K562 (cell line): Measurements from ENCODE around the gene GSK3B. TPM values are rescaled to one million over a fixed set of nuclear protein-coding genes. Genes with fewer than 3 reads are reported as not detected.

Experiments
- ATAC-seq: fragments of 200-7000 bp; cut with Tn5 transposase; 3 replicates; pipeline ENCODE4 v1.9.1; 2020; ENCODE audit warnings: moderate library complexity
- BruUV-seq: library from RNA; stranded (reverse); fragments of 400-500 nt; replicated peaks from 2 replicates; lab custom pipeline; 2021; lab: Mats Ljungman, UMichigan
- CTCF ChIA-PET: fragments of 300-600 bp; formaldehyde crosslinking; extraction: SDS; loops from one replicate; lab custom pipeline; 2021; ENCODE audit warnings: low intra/inter-chr PET ratio; lab: Yijun Ruan, JAX
- POLR2A ChIA-PET: fragments of 300-600, 350-650 bp; sonication (Branson Sonifier 250); formaldehyde crosslinking; extraction: SDS; loops from one replicate; lab custom pipeline; 2021; ENCODE audit warnings: antibody characterized with exemption, inconsistent platforms; lab: Yijun Ruan, JAX
- DNase-seq, 4 experiments: peaks; one replicate each; pipeline versions ENCODE4 v3.0.0 to v3.0.0-alpha.2; 2011 to 2018; ENCODE audit warnings: low spot score in 3 of 4, mixed read lengths in 3 of 4; ENCODE audit errors: extremely low read depth in 1 of 4
- FAIRE-seq: peaks from 2 replicates; lab custom pipeline; 2011; peaks lifted over from hg19 to GRCh38; lab: Jason Lieb, UNC
- H2AFZ ChIP-seq: 2 replicates; pipeline ENCODE4 v1.6.0; 2011; ENCODE audit warnings: low read depth, low read length, control low read depth, inconsistent platforms
- H3K27ac ChIP-seq: fragments of 200-600 bp; 3 replicates; pipeline ENCODE4 v1.8.0; 2011; ENCODE audit warnings: low read depth, mild to moderate bottlenecking, control low read depth, inconsistent platforms, low read length, moderate library complexity, mixed read lengths; ENCODE audit errors: extremely low read depth
- H3K27me3 ChIP-seq, 2 experiments: fragments of 300-600 bp in 1 of 2; 2 replicates in 1 of 2; 3 replicates in 1 of 2; pipeline versions ENCODE4 v1.6.0 to v1.8.0; 2011; ENCODE audit warnings: inconsistent platforms in 2 of 2, low read length in 2 of 2, mild to moderate bottlenecking in 1 of 2, mixed read lengths in 1 of 2, moderate library complexity in 1 of 2; ENCODE audit not compliant: control insufficient read depth in 2 of 2, insufficient read depth in 2 of 2
- H3K36me3 ChIP-seq: fragments of 300-600 bp; 3 replicates; pipeline ENCODE4 v1.8.0; 2011; ENCODE audit warnings: mild to moderate bottlenecking, low read length, inconsistent platforms; ENCODE audit not compliant: control insufficient read depth, insufficient read depth
- H3K4me1 ChIP-seq, 2 experiments: fragments of 200-600 bp in 1 of 2; replicated peaks in 1 of 2; 2 replicates in 1 of 2; 3 replicates in 1 of 2; pipeline versions ENCODE4 v1.5.1 to v1.8.0; 2011; ENCODE audit warnings: inconsistent platforms in 2 of 2, low read length in 2 of 2, mild to moderate bottlenecking in 1 of 2, mixed read lengths in 1 of 2, moderate library complexity in 1 of 2; ENCODE audit not compliant: control insufficient read depth in 2 of 2, insufficient read depth in 2 of 2
- H3K4me2 ChIP-seq: 2 replicates; pipeline ENCODE4 v1.6.1; 2011; ENCODE audit warnings: low read length, control low read depth, inconsistent platforms, mixed read lengths; ENCODE audit not compliant: insufficient read depth
- H3K4me3 ChIP-seq: fragments of 200-600 bp; sonication (generic), shearing (Covaris generic); 2 replicates; pipeline ENCODE4 v1.5.1; 2016; ENCODE audit warnings: control low read depth, inconsistent platforms
- H3K79me2 ChIP-seq: fragments of 200-600 bp; 3 replicates; pipeline ENCODE4 v1.8.0; 2011; ENCODE audit warnings: low read length, inconsistent platforms; ENCODE audit not compliant: control insufficient read depth, insufficient read depth
- H3K9ac ChIP-seq, 2 experiments: 2 replicates each; pipeline versions ENCODE4 v1.6.0 to v1.6.1; 2011; ENCODE audit warnings: low read depth in 2 of 2, low read length in 2 of 2, control low read depth in 1 of 2, inconsistent platforms in 1 of 2, mild to moderate bottlenecking in 1 of 2, mixed read lengths in 1 of 2; ENCODE audit not compliant: insufficient read depth in 1 of 2
- H3K9me1 ChIP-seq: one replicate; pipeline ENCODE4 v1.6.0; 2011; ENCODE audit warnings: inconsistent platforms, mild to moderate bottlenecking, low read length, moderate library complexity; ENCODE audit not compliant: control insufficient read depth, insufficient read depth
- H3K9me3 ChIP-seq: replicated peaks from 2 replicates; pipeline ENCODE4 v1.5.1; 2011; ENCODE audit warnings: low read depth, low read length, inconsistent platforms; ENCODE audit not compliant: control insufficient read depth, insufficient read depth
- H4K20me1 ChIP-seq: replicated peaks from 2 replicates; pipeline ENCODE4 v1.6.1; 2011; ENCODE audit warnings: low read length, inconsistent platforms, mixed read lengths; ENCODE audit not compliant: control insufficient read depth, insufficient read depth
- ARID1B ChIP-seq: fragments of 450-650 bp; IDR thresholded peaks from 2 replicates; pipeline ENCODE4 v1.6.1; 2016; ENCODE audit warnings: antibody characterized with exemption, mild to moderate bottlenecking, inconsistent platforms
- CBX2 ChIP-seq: fragments of 200-600 bp; sonication (generic); IDR thresholded peaks from one replicate; pipeline ENCODE4 v1.6.1; 2012; ENCODE audit warnings: mild to moderate bottlenecking, low read length, inconsistent platforms; ENCODE audit not compliant: insufficient read depth, poor library complexity, severe bottlenecking
- HDGF ChIP-seq: fragments of 450-650 bp; IDR thresholded peaks from 2 replicates; pipeline ENCODE4 v1.6.1; 2016
- HOMEZ ChIP-seq: fragments of 250-450 bp; sonication (Bioruptor Pico); IDR thresholded peaks from 2 replicates; pipeline ENCODE4 v1.4.0; 2020; ENCODE audit warnings: mild to moderate bottlenecking, moderate library complexity
- NR2C1 ChIP-seq, 2 experiments: fragments of 450-650 bp; IDR thresholded peaks; 2 replicates each; pipeline ENCODE4 v1.6.1; 2017; ENCODE audit warnings: mild to moderate bottlenecking in 2 of 2, antibody characterized with exemption in 1 of 2, inconsistent platforms in 1 of 2, missing compliant biosample characterization in 1 of 2, missing genetic modification characterization in 1 of 2
- PKNOX1 ChIP-seq: fragments of 450-650 bp; IDR thresholded peaks from 2 replicates; pipeline ENCODE4 v1.6.1; 2016
- POLR2A ChIP-seq: fragments of 450-650 bp; conservative IDR thresholded peaks from 2 replicates; pipeline ENCODE4 v1.6.1; 2016
- SMAD1 ChIP-seq: fragments of 150-350 bp; IDR thresholded peaks from 2 replicates; pipeline ENCODE4 v1.6.1; 2014; ENCODE audit warnings: low read length, low read depth; ENCODE audit not compliant: partially characterized antibody
- SPI1 ChIP-seq: IDR thresholded peaks from 2 replicates; pipeline ENCODE4 v1.6.1; 2011; ENCODE audit warnings: low read depth, low read length, control low read depth, borderline replicate concordance
- TFAP4 ChIP-seq: sonication (generic); formaldehyde crosslinking; IDR thresholded peaks from 2 replicates; pipeline ENCODE4 v1.8.0; 2022; ENCODE audit warnings: missing genetic modification reagents, mild to moderate bottlenecking, moderate library complexity, borderline replicate concordance
- XRCC3 ChIP-seq: fragments of 450-650 bp; IDR thresholded peaks from 2 replicates; pipeline ENCODE4 v1.6.1; 2017; ENCODE audit warnings: mild to moderate bottlenecking, moderate library complexity
- ZNF668 ChIP-seq: fragments of 250-450 bp; sonication (Bioruptor Pico); IDR thresholded peaks from 2 replicates; pipeline ENCODE4 v1.8.0; 2022; ENCODE audit warnings: mild to moderate bottlenecking, inconsistent platforms
- ZNF785 ChIP-seq: fragments of 250-450 bp; sonication (Bioruptor Pico); IDR thresholded peaks from 2 replicates; pipeline ENCODE4 v1.4.0; 2020; ENCODE audit warnings: mild to moderate bottlenecking
- WGBS: fragments of 100-300 bp; shearing (Covaris generic); methylation state at CpG from one replicate; pipeline ENCODE4 v1.1.6; 2016; ENCODE audit warnings: low coverage, mixed read lengths; ENCODE audit not compliant: insufficient coverage; ENCODE audit errors: missing lambda C conversion rate; 5-methylcytosine and 5-hydroxymethylcytosine counted together
- in situ Hi-C: fragments of 300-500 bp; cut with MboI; formaldehyde crosslinking; loops from 4 replicates; pipeline ENCODE4 v1.15.0; 2018; ENCODE audit warnings: inconsistent platforms, mixed read lengths
- intact Hi-C: fragments of 100-400 bp; cut with micrococcal nuclease; formaldehyde crosslinking; loops from 2 replicates; pipeline ENCODE4 v1.14.2; 2022
- polyA plus RNA-seq, 8 experiments: library from polyadenylated mRNA; depleted of rRNA in 4 of 8; stranded (reverse) in 5 of 8; unstranded in 3 of 8; fragments of >200 nt; fragmentation: Nextera tagmentation in 2 of 8; fragmentation: Illumina TruSeq in 1 of 8; extraction: Ambion mirVana in 2 of 8; extraction: Trizol in 1 of 8; gene quantifications; 2 replicates each; pipeline versions ENCODE4 v1.2.1 to v1.2.3, GENCODE V29; 2011 to 2014; ENCODE audit warnings: inconsistent platforms in 1 of 8, missing spikeins in 1 of 8
- total RNA-seq, 7 experiments: library from RNA; depleted of rRNA in 6 of 7; stranded (reverse); fragments of >200 nt in 6 of 7; fragmentation: Illumina TruSeq in 2 of 7; extraction: Trizol in 2 of 7; gene quantifications; 2 replicates each; pipeline versions ENCODE4 v1.2.1 to v1.2.3, GENCODE V29; 2011 to 2021; ENCODE audit warnings: low replicate concordance in 1 of 7
- TF ChIP-seq, protein P1 (sequence below): fragments of 450-650 bp; IDR thresholded peaks from 2 replicates; pipeline ENCODE4 v1.6.1; 2017; ENCODE audit warnings: antibody characterized with exemption

GSK3B gene
- total and polyA plus RNA-seq, 9 of the 15 experiments (the other 6 are each of a cell fraction or from before 2014, with no cell fraction given): 4.7 to 25.0 (median 18.7) TPM

DNA sequence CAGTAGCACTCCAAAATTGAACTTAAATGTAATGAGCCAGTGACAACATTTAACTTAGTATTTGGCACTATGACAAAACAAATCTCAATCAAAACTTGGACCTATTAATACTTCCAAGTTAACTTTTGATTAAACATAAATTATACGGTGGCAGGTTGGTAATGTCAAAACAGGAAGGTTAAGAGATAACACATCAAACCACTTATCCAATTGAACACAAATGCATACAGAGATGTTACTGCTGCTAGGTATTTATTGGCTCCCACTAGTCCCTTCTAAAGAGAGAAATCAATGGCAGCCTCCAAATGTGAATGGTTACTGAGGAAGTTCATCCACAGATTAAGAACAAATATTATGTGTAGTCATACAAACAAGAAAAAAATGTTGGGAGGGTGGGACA, 1.8 kb downstream of the GSK3B start:
- no peak overlapping the region for H3K27ac ChIP-seq
- no peak for ATAC-seq
- no peak for FAIRE-seq
- H3K9me1 ChIP-seq: no peaks in the 10 kb centered on the region
- no peak for DNase-seq
- peak overlapping the region; percentile 92 for H3K4me3 ChIP-seq
- no peaks in the 10 kb centered on the region for H3K27me3 ChIP-seq
- ChIA-PET CTCF (no interaction called here), POLR2A (interaction anchor here (3.5 kb wide), 1 partner anchor 9 kb away, joined by 28 read pairs; no protein-coding TSS in a partner anchor)
- H4K20me1 ChIP-seq: peaks cover 23% of the 10 kb centered on the region
- H2AFZ ChIP-seq: no peak overlapping the region
- no peaks in the 10 kb centered on the region for H3K9me3 ChIP-seq
- 0% methylated on average over 1 of the region's 1 CpG for WGBS
- H3K4me2 ChIP-seq: peak overlapping the region; percentile 84
- in situ Hi-C loops (no loop called here), intact Hi-C loops (loop anchor here (5.0 to 10.0 kb wide), 4 partner anchors 75 to 462 kb away; no protein-coding TSS in a partner anchor)
- no TSS peak for BruUV-seq
- H3K36me3 ChIP-seq: peaks cover 12% of the 10 kb centered on the region; the same call in 2 of the 3 replicates
- peak overlapping the region in 1 of 2 experiments; percentile 99; a peak in 2 of 4 replicates for H3K9ac ChIP-seq
- H3K4me1 ChIP-seq: peaks cover 7 to 10% of the 10 kb centered on the region in 2 experiments; a peak in 3 of 5 replicates
- H3K79me2 ChIP-seq: peaks cover 81% of the 10 kb centered on the region
- TF ChIP-seq NR2C1 (IDR thresholded peaks at IDR 0.05) (no peak), NR2C1 (tag; IDR thresholded peaks at IDR 0.05) (no peak), XRCC3 (no peak), HOMEZ (no peak), CBX2 (no peak), SPI1 (no peak), POLR2A (no peak), HDGF (no peak), ZNF668 (CRISPR knock-in tag) (no peak), ZNF785 (CRISPR knock-in tag) (no peak), ARID1B (peak; percentile 18; the same call in 1 of the 2 replicates), PKNOX1 (peak; percentile 65), TFAP4 (CRISPR knock-in tag) (no peak), SMAD1 (no peak)
- TF ChIP-seq, protein P1, sequence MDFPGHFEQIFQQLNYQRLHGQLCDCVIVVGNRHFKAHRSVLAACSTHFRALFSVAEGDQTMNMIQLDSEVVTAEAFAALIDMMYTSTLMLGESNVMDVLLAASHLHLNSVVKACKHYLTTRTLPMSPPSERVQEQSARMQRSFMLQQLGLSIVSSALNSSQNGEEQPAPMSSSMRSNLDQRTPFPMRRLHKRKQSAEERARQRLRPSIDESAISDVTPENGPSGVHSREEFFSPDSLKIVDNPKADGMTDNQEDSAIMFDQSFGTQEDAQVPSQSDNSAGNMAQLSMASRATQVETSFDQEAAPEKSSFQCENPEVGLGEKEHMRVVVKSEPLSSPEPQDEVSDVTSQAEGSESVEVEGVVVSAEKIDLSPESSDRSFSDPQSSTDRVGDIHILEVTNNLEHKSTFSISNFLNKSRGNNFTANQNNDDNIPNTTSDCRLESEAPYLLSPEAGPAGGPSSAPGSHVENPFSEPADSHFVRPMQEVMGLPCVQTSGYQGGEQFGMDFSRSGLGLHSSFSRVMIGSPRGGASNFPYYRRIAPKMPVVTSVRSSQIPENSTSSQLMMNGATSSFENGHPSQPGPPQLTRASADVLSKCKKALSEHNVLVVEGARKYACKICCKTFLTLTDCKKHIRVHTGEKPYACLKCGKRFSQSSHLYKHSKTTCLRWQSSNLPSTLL: no peak
